ENCODE results near the gene BBOX1. TPM values are rescaled to one million over a fixed set of nuclear protein-coding genes. Genes with fewer than 3 reads are reported as not detected.

BBOX1 gene
- total RNA-seq, 1 donor from 2014 or later = not detected

Other genes starting within 250 kb of the BBOX1 start
- 0.05 and 0.17 TPM in 2 replicates for gene FIBIN, start 46.7 kb upstream of the BBOX1 start, total RNA-seq

All from dermis blood vessel endothelial cell (primary cell).